ENCODE measurements around the gene BLTP3B.

DNA sequence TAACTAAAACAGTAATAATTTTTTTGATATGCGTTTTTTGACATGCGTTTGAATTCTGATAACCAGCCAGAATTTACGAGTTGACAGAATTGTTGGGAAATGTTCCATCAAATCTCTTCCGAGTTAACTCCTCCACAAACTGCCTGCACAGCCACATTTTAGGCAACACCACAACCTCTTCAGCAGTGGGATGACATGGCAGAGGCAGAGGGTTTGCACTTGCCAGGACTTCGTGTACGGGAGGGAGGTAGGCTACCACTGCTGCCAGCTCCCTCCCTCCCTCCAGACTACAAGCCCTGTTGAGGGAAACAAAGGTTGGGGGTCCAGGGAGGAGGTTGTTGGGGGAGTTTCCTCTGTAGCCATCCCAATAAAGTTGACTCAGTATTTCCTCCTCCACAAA lies 43.4 kb upstream of the BLTP3B start:
- TF ChIP-seq FOSL2 (IDR thresholded peaks at IDR 0.05; ENCODE audit: borderline replicate concordance, low read depth) (no peak), GABPA (IDR thresholded peaks at IDR 0.05; ENCODE audit: low read depth) (no peak), SMC3 (IDR thresholded peaks at IDR 0.05; ENCODE audit: low read depth, low read length) (no peak), ELF1 (IDR thresholded peaks at IDR 0.05) (no peak), POLR2AphosphoS5 (IDR thresholded peaks at IDR 0.05; ENCODE audit: low read depth, low read length) (no peak), YY1 (IDR thresholded peaks at IDR 0.05; ENCODE audit: low read depth) (no peak)
- TF ChIP-seq, protein P1, sequence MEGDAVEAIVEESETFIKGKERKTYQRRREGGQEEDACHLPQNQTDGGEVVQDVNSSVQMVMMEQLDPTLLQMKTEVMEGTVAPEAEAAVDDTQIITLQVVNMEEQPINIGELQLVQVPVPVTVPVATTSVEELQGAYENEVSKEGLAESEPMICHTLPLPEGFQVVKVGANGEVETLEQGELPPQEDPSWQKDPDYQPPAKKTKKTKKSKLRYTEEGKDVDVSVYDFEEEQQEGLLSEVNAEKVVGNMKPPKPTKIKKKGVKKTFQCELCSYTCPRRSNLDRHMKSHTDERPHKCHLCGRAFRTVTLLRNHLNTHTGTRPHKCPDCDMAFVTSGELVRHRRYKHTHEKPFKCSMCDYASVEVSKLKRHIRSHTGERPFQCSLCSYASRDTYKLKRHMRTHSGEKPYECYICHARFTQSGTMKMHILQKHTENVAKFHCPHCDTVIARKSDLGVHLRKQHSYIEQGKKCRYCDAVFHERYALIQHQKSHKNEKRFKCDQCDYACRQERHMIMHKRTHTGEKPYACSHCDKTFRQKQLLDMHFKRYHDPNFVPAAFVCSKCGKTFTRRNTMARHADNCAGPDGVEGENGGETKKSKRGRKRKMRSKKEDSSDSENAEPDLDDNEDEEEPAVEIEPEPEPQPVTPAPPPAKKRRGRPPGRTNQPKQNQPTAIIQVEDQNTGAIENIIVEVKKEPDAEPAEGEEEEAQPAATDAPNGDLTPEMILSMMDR (IDR thresholded peaks at IDR 0.05), result no peak

Data from SK-N-SH (cell line).